Astrocyte (in vitro differentiated cells and primary cell): Measurements from ENCODE around the gene HOXA4.

ENCODE experiments used
- EZH2 ChIP-seq: IDR thresholded peaks from 2 replicates; pipeline ENCODE4 v1.6.1; 2012; ENCODE audit warnings: mild to moderate bottlenecking, low read length, inconsistent platforms; ENCODE audit not compliant: insufficient read depth
- TF ChIP-seq, protein P1 (sequence below): IDR thresholded peaks from 2 replicates; pipeline ENCODE4 v1.5.1; 2011; ENCODE audit warnings: low read depth, mild to moderate bottlenecking, inconsistent platforms, low read length, moderate library complexity; ENCODE audit not compliant: insufficient read depth

DNA sequence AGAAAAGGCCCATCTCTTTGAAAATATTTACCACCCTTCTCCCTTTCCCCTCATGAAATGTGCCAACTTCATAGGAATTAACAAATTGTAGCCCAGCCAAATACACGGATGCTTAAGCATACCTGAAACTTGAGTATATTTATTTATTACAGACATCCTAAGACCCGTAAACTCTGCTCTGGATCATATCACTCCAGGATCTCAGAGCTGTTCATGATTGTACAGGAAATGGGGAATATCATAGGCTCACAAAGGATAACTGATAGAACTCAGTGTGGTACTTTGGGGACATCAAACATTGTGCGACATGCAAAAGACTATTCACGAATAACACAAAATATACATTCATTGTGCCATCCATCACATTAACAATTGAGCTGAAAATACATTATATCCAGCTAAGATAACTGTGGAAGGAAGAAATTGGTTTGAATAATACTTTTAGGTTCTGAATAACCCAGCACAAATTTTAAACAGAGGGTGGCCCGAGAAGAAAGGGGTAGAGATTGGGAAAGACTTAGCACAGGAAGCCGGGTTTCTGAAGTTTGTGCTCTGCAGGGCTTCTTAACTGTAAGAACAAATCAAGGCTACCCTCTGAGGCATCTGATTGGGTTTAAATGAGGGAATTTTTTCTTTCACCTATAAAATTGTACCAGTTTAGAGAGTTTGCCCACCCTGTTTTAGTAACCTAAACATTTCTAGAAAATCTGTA, 37.2 kb downstream of the HOXA4 start:
- TF ChIP-seq, protein P1, sequence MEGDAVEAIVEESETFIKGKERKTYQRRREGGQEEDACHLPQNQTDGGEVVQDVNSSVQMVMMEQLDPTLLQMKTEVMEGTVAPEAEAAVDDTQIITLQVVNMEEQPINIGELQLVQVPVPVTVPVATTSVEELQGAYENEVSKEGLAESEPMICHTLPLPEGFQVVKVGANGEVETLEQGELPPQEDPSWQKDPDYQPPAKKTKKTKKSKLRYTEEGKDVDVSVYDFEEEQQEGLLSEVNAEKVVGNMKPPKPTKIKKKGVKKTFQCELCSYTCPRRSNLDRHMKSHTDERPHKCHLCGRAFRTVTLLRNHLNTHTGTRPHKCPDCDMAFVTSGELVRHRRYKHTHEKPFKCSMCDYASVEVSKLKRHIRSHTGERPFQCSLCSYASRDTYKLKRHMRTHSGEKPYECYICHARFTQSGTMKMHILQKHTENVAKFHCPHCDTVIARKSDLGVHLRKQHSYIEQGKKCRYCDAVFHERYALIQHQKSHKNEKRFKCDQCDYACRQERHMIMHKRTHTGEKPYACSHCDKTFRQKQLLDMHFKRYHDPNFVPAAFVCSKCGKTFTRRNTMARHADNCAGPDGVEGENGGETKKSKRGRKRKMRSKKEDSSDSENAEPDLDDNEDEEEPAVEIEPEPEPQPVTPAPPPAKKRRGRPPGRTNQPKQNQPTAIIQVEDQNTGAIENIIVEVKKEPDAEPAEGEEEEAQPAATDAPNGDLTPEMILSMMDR: no peak
- TF ChIP-seq EZH2: no peak
